GM18517 (cell line): ENCODE data around the gene SFT2D1.
"Not testable (repeated sequence)": the region's sequence is repeated elsewhere in the genome, so short reads cannot be mapped to it uniquely, and the experiment has no call there.

ENCODE experiments used
- ATAC-seq: cut with Tn5 transposase; IDR thresholded peaks from one replicate; pipeline ENCODE4 v1.9.1; 2021; ENCODE audit warnings: mild to moderate bottlenecking, moderate library complexity; ENCODE audit not compliant: unreplicated experiment

Gene SFT2D1

DNA sequence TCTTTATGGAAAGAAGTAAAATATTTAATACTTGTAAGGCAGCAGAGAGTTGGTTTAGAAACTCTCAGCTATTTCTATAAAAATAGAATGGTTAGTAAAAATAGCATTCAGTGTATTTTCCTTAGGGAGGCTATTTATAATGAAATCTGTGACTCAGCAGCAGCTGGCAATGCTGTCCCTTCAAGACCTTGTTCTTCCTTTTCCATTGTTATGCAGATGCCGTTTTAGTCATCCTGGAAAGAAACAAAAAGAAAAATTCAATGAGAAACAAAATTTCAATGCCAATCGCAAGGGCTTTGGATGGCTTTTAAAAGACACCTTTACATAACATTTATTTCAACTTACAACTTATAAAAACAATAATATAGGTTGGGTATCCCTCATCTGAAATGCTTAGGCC is 22.9 kb upstream of the SFT2D1 start:
- ATAC-seq: no peak

- ATAC-seq: no peak
Measured at GRCh38 chr6:166364456-166364855, 22.1 kb upstream of the SFT2D1 start.

DNA sequence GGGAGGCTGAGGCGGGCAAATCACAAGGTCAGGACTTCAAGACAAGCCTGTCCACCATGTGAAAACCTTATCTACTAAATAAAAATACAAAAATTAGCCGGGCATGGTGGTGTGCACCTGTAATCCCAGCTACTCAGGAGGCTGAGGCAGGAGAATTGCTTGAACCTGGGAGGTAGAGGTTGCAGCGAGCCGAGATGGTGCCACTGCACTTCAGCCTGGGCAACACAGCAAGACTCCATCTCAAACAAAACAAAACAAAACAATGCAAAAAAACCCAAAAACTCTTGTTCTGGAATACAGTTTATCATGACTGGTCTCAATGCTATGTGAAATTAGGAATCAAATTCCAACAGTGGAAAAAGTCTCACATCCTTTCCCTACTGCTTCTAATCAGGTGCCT is 20.1 kb upstream of the SFT2D1 start:
- not testable (repeated sequence) for ATAC-seq

GRCh38 chr6:166361077-166361429 is 18.7 kb upstream of the SFT2D1 start:
- ATAC-seq: no peak

- no peak for ATAC-seq
Measured at GRCh38 chr6:166360243-166361076, 18.1 kb upstream of the SFT2D1 start.

- no peak for ATAC-seq
Measured at GRCh38 chr6:166355552-166355951, 13.2 kb upstream of the SFT2D1 start.

DNA sequence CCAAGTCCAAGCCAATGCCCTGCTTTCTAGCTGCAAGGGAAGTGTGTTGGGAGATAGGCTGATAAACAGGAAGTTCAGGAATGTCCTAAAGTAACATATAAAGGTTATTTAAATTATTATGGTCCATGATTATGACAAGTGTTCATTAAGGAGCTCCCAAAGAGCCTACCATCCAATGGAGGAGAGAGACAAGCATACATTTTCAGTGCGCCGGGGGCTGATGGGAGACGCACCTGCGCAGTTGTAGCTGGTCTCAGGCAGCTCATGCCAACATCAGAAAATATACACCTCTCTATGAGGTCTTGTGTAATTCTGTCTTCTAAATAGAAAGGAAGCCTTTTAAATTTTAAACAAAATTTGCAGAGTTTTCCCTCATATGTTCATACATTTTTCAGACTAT is 12.6 kb upstream of the SFT2D1 start:
- ATAC-seq: no peak

GRCh38 chr6:166354143-166354542 is 11.8 kb upstream of the SFT2D1 start:
- no peak for ATAC-seq

DNA sequence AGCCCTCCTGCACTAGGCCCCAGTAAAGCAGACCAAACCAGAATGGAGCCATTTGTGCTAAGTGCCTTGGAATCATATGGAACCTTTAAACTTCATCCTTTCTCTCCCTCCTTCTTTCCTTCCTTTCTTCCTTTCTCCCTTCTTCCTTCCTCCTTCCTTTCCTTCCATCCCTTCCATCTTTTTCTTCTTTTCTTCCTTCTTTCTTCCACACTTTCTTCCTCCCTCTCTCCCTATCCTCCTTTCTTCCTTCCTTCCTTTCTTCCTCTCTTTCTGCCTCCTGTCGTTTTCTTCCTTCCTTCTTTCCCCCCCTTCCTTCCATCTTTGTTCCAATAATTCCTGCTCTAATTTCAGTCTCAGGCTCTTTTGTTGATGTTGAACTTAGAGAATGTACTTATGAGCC is 11.2 kb upstream of the SFT2D1 start:
- ATAC-seq: no peak

DNA sequence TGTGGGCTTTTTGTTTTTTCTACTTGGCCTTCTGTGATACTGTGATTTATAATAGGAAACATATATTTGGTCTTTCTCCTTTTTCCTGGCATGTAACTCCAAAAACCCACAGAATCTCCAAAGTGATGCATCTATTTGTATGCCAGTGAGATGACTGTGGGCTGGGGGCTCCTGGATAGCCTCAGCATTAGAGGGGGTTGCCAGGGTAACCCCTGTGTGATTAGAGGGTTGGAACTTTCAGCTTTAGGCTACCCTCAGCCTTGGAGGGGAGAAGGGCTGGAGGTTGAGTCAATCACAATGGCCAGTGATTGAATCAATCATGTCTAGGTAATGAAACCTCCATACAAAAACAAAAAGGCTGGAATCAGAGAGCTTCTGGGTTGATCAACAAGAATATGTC is 10.6 kb upstream of the SFT2D1 start:
- no peak for ATAC-seq

GRCh38 chr6:166351715-166352285 is 9.5 kb upstream of the SFT2D1 start:
- ATAC-seq: peak; percentile 100

GRCh38 chr6:166348305-166348949 is 6.1 kb upstream of the SFT2D1 start:
- ATAC-seq: no peak

GRCh38 chr6:166346965-166347364 is 4.6 kb upstream of the SFT2D1 start:
- no peak for ATAC-seq

- no peak for ATAC-seq
Measured at GRCh38 chr6:166346449-166346848, 4.1 kb upstream of the SFT2D1 start.

DNA sequence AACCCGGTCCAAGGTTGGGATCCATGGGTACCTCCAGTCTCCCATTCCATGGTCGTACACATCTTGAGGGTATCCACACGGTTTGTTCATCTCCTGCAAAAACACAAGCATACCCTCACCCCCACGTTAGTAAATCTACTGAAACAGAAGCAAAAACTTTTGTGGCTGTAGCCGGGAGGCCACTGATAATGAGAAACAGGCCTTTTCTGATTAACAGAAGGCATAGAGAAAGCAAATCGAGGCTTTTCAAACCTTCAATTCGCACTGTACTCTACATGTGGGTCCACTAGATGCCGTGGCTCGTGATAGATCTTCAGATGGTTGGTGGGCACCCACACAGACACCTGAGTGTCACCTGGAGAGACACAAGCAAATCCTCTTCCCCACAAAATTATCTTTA is 3.3 kb upstream of the SFT2D1 start:
- ATAC-seq: not testable (repeated sequence)

DNA sequence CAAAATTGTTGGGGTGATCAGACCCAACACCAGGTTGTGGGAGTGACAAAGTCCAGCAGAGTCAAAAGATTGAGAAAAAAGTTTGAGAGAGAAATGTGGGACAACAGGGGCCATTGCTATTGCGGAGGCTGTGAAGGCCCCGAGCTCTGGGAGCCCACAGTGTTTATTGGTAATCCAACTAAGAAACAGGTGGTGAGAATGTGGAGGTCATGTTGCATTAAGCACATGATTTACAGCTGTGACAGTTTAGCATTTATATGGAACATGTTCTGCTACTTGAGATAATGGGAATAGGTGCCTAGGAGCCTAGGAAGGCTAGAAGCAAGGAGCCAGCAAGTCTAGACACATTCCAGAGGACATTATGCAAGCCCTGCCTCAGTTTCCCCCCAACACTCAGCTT is 2.6 kb upstream of the SFT2D1 start:
- not testable (repeated sequence) for ATAC-seq

GRCh38 chr6:166344240-166344639 is 1.9 kb upstream of the SFT2D1 start:
- no peak for ATAC-seq

DNA sequence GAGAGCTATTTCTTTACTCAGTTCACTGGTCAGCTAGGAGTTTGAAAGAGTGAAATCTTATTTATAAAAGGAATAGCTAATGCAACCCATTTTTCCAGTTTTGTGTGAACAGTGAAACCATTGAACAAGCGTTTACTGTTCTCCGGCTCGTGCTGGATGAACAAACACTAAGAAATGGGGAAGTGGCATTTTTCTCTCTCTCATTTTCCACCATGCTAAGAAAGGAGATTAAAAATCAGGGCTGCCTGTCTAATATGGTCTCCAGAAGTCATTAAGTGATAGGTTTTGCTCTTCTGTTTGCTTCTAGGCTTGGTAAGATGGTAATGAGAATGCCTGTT is 774 bp upstream of the SFT2D1 start:
- ATAC-seq: peak; percentile 36

DNA sequence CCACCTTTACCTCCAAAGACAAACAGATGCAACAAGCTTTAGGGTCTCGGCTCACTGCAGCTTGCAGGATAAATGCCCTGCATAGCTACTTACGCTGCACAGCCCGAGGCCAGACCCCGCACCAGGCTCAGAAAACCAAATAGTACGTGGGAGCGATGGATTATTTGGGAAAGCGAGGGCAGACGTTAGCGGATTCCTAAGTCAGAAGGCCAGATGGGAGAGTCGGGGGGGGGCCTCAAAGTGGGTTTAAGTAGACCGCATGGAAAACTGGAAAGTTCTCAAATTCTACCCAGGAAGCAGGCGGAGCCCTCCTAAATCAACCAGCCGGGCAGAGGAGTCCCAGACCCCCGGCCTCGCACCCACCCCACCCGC is 382 bp downstream of the SFT2D1 start:
- ATAC-seq: no peak

- ATAC-seq: no peak
Measured at GRCh38 chr6:166341464-166341863, 881 bp downstream of the SFT2D1 start.

DNA sequence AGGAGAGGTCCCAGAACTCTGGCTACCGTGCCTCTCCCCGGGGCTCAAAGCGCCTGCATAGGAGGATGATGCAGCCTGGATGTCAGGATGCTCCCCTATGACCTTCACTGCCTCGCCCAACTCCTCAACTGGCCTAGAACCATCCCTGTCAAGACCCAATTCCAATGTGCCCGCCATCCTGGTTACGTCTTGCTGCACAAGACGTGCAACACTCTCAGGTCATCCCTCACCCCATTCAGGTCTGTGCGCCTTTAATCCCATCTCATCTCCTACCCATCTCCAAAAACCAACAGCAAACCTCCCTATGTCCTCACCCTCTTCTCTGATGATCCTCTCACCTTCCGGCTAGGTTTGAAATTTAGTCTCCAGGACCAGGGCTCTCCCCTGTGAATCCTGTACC is 3.5 kb downstream of the SFT2D1 start:
- ATAC-seq: no peak

DNA sequence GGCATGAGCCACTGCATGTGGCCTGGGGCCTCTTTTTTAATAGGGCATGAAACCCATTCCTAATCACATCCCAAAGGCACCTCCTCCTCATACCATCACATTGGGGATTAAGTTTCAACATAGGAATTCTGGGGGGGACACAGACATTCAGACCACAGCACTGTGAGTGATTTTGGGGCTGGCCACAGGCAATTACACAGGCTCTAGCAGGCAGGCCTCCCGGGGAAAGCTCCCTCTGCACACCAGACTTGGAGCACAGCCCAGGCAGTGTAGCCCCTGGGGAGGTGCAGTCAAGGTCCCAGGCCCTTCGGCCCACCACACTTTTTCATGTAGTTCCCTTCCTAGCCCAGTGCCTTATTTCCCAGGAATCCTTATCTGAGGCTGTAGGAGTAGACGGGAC is 5.5 kb downstream of the SFT2D1 start:
- no peak for ATAC-seq
